Activated gamma-delta T cell treated with Interleukin-2 at 50 U/mL for 16 hours (primary cell): ENCODE measurements around the gene CEP41.

ENCODE experiments used
- DNase-seq: peaks from one replicate; pipeline ENCODE4 v3.0.0-alpha.2; 2020

The CEP41 gene

GRCh38 chr7:130367088-130367755 lies 73.6 kb downstream of the CEP41 start:
- DNase-seq: no peak

- no peak for DNase-seq
These were observed 74.3 kb downstream of the CEP41 start for GRCh38 chr7:130366564-130366963.

- DNase-seq: no peak
These were observed 75.0 kb downstream of the CEP41 start for GRCh38 chr7:130365511-130366441.

- DNase-seq: no peak
These were observed 75.7 kb downstream of the CEP41 start for GRCh38 chr7:130365088-130365487.

GRCh38 chr7:130364451-130364850 lies 76.4 kb downstream of the CEP41 start:
- DNase-seq: no peak

- no peak for DNase-seq
These were observed 77.6 kb downstream of the CEP41 start for GRCh38 chr7:130363026-130363847.

GRCh38 chr7:130362251-130362816 lies 78.5 kb downstream of the CEP41 start:
- no peak for DNase-seq

- DNase-seq: no peak
These were observed 79.1 kb downstream of the CEP41 start for GRCh38 chr7:130361681-130362080.

GRCh38 chr7:130360518-130360917 lies 80.3 kb downstream of the CEP41 start:
- no peak for DNase-seq

GRCh38 chr7:130359276-130359857 lies 81.4 kb downstream of the CEP41 start:
- no peak for DNase-seq

- no peak for DNase-seq
These were observed 82.3 kb downstream of the CEP41 start for GRCh38 chr7:130358471-130358870.

GRCh38 chr7:130356876-130357611 lies 83.8 kb downstream of the CEP41 start:
- no peak for DNase-seq

GRCh38 chr7:130356121-130356875 lies 84.5 kb downstream of the CEP41 start:
- DNase-seq: no peak

GRCh38 chr7:130353196-130353595 lies 87.6 kb downstream of the CEP41 start:
- DNase-seq: no peak

- no peak for DNase-seq
These were observed 88.4 kb downstream of the CEP41 start for GRCh38 chr7:130352194-130353074.

GRCh38 chr7:130351791-130352090 lies 89.1 kb downstream of the CEP41 start:
- no peak for DNase-seq

GRCh38 chr7:130350945-130351790 lies 89.6 kb downstream of the CEP41 start:
- DNase-seq: no peak

GRCh38 chr7:130349911-130350782 lies 90.7 kb downstream of the CEP41 start:
- no peak for DNase-seq
